ENCODE results near the gene NTN5. TPM values are rescaled to one million over a fixed set of nuclear protein-coding genes. Genes with fewer than 3 reads are reported as not detected.

NTN5 gene
- total RNA-seq, 1 experiment from 2014 or later, result 1.3 TPM

Other genes starting within 250 kb of the NTN5 start
- 87.9 and 99.8 TPM in 2 replicates for gene GRWD1, start 227.0 kb downstream of the NTN5 start, total RNA-seq (2014; rRNA removed; shearing (Covaris generic))
- 0.31 TPM in 1 of 2 replicates, not detected in the other for gene KCNJ14, start 217.4 kb downstream of the NTN5 start, total RNA-seq (2014; rRNA removed; shearing (Covaris generic))
- gene CYTH2, start 203.6 kb downstream of the NTN5 start, total RNA-seq (2014; rRNA removed; shearing (Covaris generic)), result 87.4 and 107 TPM in 2 replicates
- gene LMTK3, start 161.2 kb downstream of the NTN5 start, total RNA-seq (2014; rRNA removed; shearing (Covaris generic)), result 8.1 and 12.5 TPM in 2 replicates
- 0.37 TPM in 1 of 2 replicates, not detected in the other for gene SULT2B1, start 120.8 kb downstream of the NTN5 start, total RNA-seq (2014; rRNA removed; shearing (Covaris generic))
- gene SPACA4, start 66.3 kb downstream of the NTN5 start, total RNA-seq (2014; rRNA removed; shearing (Covaris generic)), result 0.55 TPM in 1 of 2 replicates, not detected in the other
- 0.34 TPM in 1 of 2 replicates, not detected in the other for gene FAM83E, start 57.9 kb downstream of the NTN5 start, total RNA-seq (2014; rRNA removed; shearing (Covaris generic))
- gene RPL18, start 53.8 kb downstream of the NTN5 start, total RNA-seq (2014; rRNA removed; shearing (Covaris generic)), result 3,072 and 3,826 TPM in 2 replicates
- 16.5 and 45.7 TPM in 2 replicates for gene SPHK2, start 53.5 kb downstream of the NTN5 start, total RNA-seq (2014; rRNA removed; shearing (Covaris generic))
- 25.5 and 40.0 TPM in 2 replicates for gene DBP, start 35.6 kb downstream of the NTN5 start, total RNA-seq (2014; rRNA removed; shearing (Covaris generic))
- 103 TPM in 2 replicates for gene CA11, start 26.8 kb downstream of the NTN5 start, total RNA-seq (2014; rRNA removed; shearing (Covaris generic))
- gene FUT2, start 23.0 kb upstream of the NTN5 start, total RNA-seq (2014; rRNA removed; shearing (Covaris generic)), result not detected in 2 replicates
- gene MAMSTR, start 46.7 kb upstream of the NTN5 start, total RNA-seq (2014; rRNA removed; shearing (Covaris generic)), result 0.37 and 1.5 TPM in 2 replicates
- gene RASIP1, start 67.6 kb upstream of the NTN5 start, total RNA-seq (2014; rRNA removed; shearing (Covaris generic)), result 2.8 and 27.4 TPM in 2 replicates
- gene IZUMO1, start 73.9 kb upstream of the NTN5 start, total RNA-seq (2014; rRNA removed; shearing (Covaris generic)), result not detected in 2 replicates
- not detected in 2 replicates for gene FUT1, start 79.6 kb upstream of the NTN5 start, total RNA-seq (2014; rRNA removed; shearing (Covaris generic))
- not detected in 2 replicates for gene FGF21, start 82.5 kb upstream of the NTN5 start, total RNA-seq (2014; rRNA removed; shearing (Covaris generic))
- 43.4 and 44.1 TPM in 2 replicates for gene BCAT2, start 138.0 kb upstream of the NTN5 start, total RNA-seq (2014; rRNA removed; shearing (Covaris generic))
- gene HSD17B14, start 163.5 kb upstream of the NTN5 start, total RNA-seq (2014; rRNA removed; shearing (Covaris generic)), result 62.8 and 69.0 TPM in 2 replicates
- gene PLEKHA4, start 195.6 kb upstream of the NTN5 start, total RNA-seq (2014; rRNA removed; shearing (Covaris generic)), result 12.4 and 20.4 TPM in 2 replicates
- 44.0 and 58.7 TPM in 2 replicates for gene PPP1R15A, start 199.4 kb upstream of the NTN5 start, total RNA-seq (2014; rRNA removed; shearing (Covaris generic))
- gene TULP2, start 225.7 kb upstream of the NTN5 start, total RNA-seq (2014; rRNA removed; shearing (Covaris generic)), result not detected in 2 replicates
- gene NUCB1, start 227.3 kb upstream of the NTN5 start, total RNA-seq (2014; rRNA removed; shearing (Covaris generic)), result 201 and 252 TPM in 2 replicates

Measured in G401 (cell line).